ENCODE data around the gene LORICRIN.

LORICRIN gene

DNA sequence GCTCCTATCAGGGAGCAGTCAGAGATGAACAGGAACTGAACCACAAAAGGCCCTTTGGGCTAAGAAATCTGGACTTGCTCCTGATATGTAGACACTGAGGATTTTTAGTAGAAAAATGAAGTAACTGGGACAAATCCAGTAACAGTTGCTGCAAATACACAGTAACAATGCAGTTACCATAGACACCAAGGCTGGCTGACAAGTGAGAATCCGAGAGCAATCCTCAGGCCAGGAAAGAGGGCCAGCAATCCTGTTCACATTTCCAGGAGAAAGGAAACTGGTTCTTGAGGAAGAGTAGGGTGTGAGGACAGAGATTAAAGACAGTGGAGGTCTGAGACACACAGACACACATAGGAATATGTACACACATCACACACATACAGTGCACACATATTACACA is 9.3 kb upstream of the LORICRIN start:
- DNase-seq (ENCODE audit: low read depth) = no peak

DNA sequence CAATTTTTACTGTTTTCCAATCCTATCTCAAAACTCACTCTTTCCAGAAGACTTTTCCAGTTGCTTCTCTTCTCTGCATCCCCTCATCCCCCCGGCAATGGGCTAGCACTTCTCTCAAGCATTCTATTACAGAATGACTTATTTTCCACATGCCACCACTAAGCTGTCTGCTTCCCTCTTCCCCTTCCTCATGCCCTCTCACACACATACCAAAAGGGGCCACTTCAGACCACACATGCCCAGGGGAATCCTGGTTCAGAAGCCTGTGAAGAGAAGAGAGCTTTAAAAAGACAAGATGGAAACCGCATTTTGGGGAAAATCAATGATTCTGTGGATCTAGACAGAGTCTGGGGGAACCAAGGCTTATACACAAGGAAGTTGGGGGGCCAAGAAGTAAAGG is 8.4 kb upstream of the LORICRIN start:
- no peak for DNase-seq (ENCODE audit: low read depth)

DNA sequence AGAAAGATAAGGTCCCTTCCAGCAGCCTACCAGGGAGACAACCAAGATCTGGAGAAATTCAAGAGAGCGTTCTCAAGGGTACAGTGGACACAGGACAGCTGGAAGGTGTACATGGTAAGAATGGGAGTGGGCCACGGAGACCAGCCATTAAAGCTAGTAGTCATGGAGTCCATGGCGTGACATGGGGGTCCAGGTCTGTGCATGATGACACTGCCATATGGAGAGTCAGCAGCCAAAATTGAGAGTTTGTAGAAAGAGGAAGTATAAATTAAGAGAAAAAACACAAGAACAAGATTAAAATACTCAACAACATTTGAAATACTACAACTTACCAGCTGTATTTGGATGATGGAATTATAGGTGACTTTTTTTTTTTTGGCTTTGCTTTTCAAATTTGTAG is 7.9 kb upstream of the LORICRIN start:
- no peak for DNase-seq (ENCODE audit: low read depth)

DNA sequence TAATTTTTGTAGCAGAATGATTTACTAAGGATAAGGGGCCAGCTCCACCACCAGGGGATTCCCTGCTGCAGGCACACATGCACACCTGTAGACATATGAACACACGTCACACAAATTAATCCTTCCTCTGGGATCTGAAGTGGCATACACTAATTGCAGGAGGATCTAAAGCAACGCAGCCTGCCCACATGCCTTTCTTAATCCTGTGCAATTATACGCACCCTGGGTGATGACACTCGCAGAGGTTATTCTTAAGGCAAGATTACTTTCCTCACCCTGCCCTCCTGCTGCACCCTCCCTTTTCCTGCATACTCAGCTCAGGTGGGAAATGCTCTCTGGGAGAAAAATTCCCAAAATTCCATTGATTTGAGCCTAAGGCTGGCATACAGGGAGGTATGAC is 7.5 kb upstream of the LORICRIN start:
- no peak for DNase-seq (ENCODE audit: low read depth)

DNA sequence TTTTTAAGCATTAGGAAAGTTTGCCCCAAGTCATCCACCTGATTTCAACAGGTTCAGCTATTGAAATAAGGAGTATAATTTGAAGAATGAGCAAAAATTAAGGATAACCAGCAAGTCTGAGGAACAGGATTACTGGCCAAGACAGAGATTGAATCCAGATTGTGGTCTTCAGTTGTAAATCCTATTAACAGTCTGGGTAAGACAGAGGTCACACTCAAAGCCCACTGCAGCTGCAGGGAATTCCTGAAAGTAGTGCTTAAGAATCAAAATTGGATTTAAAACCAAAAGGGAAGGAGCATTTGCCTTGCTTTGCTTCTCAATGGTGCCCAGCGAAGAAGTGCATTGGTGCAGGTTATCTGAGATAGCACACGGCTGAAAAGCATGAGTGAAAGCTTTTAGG is 6.4 kb upstream of the LORICRIN start:
- no peak for DNase-seq (ENCODE audit: low read depth)

DNA sequence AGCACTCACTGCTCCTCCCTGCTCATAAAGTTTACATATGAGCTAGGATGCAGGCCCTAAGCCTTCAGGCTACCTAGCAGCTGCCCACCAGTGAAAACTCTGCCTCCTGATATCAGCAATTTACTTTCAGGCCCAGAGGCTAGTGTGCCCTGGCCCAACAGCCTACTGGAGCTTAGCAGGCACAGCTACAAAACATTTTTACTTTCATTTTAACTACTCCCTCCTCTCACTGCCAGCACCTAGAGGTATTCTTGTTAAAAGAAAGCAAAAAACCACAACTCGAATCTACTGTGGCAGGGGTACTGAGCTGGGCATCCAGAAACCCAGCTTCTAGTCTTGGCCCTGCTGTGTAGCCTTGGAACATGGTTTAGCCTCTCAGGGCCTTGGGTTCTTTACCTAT is 5.8 kb upstream of the LORICRIN start:
- no peak for DNase-seq (ENCODE audit: low read depth)

DNA sequence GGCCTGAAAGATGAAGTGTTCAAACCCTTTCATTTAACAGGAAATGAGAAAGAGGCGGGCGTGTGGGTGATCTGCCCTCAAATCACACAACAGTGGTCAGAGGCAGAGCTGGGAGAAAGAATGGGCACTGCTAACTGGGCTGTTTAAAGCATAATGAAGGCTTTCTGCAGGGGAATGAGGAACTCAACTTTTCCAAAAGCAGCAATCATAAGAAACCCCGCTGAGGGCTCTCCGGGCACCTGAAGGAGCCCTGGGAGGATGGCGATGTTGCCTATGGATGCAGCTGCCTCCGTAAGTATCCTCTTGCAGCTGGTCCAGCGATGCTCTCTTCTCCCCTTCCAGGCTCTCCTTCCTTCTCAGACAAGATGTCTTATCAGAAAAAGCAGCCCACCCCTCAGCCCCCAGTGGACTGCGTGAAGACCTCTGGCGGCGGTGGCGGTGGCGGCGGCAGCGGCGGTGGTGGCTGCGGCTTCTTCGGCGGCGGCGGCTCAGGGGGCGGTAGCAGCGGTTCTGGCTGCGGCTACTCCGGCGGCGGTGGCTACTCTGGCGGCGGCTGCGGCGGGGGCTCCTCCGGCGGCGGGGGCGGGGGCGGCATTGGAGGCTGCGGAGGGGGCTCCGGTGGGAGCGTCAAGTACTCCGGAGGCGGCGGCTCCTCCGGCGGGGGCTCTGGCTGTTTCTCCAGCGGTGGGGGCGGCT is 1.2 kb downstream of the LORICRIN start:
- DNase-seq (ENCODE audit: low read depth) = no peak

DNA sequence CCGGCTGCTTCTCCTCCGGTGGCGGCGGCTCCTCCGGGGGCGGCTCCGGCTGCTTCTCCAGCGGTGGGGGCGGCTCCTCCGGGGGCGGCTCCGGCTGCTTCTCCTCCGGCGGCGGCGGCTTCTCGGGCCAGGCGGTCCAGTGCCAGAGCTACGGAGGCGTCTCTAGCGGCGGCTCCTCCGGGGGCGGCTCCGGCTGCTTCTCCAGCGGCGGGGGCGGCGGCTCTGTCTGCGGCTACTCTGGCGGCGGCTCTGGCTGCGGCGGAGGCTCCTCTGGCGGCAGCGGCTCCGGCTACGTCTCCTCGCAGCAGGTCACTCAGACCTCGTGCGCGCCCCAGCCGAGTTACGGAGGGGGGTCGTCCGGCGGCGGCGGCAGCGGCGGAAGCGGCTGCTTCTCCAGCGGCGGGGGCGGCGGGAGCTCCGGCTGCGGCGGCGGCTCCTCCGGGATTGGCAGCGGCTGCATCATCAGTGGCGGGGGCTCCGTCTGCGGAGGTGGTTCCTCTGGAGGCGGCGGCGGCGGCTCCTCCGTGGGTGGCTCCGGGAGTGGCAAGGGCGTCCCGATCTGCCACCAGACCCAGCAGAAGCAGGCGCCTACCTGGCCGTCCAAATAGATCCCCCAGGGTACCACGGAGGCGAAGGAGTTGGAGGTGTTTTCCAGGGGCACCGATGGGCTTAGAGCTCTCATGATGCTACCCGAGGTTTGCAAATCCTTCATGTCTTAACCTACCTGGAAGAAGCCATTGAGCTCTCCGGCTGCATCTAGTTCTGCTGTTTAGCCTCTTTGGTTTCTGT is 2.0 kb downstream of the LORICRIN start:
- no peak for DNase-seq (ENCODE audit: low read depth)

DNA sequence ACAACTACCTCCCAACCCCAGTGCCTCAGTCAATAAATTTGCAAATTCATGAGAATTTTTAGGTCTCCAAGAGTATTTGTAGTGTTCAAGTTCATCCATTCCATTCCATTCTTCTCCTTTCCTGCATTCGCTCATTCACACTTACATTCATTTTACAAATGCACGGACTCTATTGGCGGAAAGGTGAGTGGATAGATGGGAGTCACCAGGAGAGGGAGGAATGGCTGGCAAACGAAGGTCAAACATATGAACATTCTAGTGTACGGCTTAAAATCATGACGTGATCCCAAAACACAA is 2.5 kb downstream of the LORICRIN start:
- no peak for DNase-seq (ENCODE audit: low read depth)

DNA sequence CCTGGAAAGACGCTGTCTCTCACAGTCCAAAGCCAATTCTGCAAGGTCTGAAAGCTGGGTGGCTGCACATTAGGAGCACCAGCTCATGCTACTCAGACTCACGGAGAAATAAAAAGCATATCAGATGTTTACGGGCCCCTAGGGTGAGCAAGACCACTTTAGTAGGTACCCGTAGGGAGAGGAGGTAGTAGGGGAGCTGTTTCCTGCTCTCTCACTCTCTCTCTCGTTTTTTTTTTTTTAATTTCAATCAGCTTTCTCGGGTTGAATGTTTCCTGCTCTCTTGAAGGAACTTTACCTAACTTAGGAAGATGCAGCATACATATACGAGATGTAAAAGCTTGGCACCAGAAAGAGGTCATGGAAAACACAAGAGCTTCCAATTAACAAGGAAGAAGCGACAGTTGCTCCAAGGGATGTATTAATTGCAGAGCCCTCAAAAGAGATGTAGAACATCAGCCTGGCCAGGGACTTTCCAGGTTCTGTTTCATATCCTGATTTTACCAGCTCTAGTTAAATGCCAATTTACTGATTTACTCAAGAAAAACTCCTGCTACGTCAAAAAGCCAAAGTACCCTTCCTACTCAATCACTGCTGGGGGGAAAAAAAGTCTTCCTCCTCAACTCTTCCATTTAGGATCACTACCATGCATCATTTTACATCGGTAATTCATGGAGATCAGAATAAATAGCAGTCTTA is 3.1 kb downstream of the LORICRIN start:
- no peak for DNase-seq (ENCODE audit: low read depth)

DNA sequence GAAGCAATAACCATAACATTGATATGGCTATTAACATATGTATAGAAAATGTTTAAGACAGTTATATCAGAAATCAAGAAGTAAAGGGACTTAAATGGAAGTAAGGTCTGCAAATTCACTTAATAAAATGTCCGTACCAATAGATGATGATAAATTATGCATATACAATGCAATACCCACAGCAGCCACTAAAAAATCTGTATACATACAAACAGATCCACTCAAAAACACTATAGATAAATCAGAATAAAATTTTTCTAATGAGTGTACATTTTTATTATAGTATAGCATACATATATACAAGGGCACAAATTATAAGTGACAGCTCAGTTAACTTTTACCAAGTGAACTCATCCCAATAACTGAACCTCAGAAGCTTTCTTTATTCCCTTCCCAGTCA is 6.0 kb downstream of the LORICRIN start:
- DNase-seq (ENCODE audit: low read depth) = no peak

DNA sequence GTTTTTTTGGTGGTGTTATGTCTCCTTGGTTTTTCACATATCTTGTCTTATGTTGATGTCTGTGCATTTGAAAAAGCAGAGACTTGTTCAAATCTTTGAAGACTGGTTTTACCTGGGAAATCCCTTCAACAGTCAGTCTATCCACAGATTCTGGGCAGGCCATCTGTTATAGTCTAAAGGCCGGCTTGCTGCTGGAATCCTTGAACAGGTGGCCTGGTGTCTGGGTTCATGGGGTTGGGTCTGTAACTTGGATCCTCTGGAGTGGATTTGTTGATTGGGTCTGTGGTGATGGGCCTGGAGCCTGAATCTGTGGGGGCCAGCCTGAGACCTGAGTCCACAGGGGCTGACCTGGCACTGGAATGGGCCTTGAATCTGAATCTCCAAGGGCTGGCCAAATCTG is 12.2 kb downstream of the LORICRIN start:
- DNase-seq (ENCODE audit: low read depth) = no peak

DNA sequence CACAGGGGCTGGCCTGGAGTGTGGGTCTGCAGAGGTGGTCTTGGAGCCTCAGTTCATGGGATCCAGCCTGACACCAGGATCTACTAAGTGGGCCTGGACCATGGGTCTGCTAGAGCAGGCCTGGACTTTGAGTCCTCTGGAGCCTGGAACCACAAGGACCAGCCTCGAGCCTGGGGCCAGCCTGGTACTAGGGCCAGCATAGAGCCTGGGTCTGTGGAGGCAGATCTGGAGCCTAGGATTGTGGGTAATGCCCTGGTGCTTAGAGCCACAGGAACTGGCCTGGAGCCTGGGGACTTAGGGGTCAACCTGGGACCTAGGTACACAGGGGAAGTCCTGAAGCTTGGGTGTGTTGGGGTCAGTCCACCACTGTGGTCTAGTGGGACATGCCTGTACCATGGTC is 12.7 kb downstream of the LORICRIN start:
- no peak for DNase-seq (ENCODE audit: low read depth)

DNA sequence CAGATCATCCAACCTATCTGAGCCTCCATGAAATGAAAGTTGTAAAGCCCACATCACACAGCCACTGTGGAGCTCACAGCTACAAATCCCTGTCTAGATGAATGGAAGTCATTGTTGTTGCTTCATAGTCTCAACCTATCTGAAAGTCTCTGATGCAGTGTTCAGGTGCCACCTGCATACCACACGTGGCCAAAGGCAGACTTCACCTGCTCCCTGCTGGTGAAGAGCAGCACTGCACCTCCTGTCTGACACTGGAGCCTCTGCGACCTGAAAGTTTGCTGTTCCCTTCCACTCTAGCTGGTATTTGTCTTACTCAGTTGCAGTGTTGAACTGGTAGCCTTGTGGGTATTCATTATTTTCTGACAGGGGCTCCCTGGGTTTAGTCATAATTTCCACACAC is 18.4 kb downstream of the LORICRIN start:
- no peak for DNase-seq (ENCODE audit: low read depth)

DNA sequence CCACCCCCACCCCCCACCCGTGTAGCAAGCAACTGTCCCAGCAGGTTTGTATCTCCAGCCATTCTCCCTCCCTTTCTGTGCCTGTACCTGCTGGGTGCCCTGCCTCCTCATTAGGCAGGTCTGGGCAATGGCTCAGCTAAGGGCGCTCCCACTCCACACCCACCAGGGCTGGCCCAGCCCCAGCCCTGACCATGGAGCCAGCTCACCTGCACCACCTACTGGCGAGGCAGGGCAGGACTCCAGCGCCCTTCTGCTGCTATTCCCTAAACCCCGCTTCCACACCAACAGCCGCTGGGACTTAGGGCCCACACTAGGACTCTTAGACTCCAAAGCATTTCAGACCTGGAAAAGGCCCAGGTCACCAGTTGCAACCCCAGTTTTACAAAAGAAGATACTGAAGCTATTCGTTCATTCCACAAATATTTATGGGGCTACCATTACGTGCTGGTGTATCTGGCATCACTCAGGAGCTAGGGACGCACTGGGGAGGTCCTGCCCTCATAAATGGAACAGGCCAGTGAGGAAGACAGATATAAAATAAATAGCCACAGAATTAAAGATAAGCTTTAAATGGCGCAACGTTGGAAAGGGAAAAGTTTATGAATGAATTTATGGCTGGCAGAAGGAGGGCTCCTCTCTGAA is 29.3 kb downstream of the LORICRIN start:
- no peak for DNase-seq (ENCODE audit: low read depth)

DNA sequence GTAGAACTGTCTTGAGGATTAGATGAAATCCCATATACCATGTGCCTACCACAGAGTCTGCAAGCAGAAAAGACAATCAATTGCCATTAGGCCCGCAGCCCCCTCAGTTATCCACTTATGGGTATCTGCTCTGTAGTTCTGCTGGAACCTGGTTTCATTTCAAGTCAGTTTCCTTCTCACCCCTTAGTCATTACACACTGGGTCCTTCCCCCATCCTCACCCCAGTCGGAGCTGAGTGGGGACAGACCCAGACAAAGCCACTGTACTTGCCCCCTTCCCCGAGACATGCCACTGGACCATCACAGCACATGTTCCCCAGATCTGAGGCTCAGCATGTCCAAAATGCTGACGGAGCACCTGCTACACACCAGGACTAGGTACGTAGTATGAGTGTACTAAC is 32.0 kb downstream of the LORICRIN start:
- no peak for DNase-seq (ENCODE audit: low read depth)

DNA sequence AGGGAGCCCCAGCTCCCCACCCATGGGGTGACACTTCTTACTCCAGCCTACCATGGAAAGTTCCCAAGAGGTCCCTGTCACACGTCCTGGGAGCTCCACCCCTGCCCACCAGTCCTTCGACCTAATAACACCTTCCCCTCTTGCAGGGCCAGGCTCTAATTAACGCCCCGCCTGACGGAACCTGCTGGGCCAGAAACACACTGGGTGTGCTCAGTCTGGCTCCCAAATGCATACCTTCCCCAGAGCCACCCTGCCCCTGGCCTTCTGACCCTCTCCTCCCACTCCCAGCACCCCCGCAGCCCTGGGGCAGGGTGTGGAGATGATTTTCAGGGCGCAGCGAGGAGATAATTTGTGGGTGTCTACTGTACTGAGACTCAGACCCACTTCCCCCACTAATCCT is 32.7 kb downstream of the LORICRIN start:
- DNase-seq (ENCODE audit: low read depth) = no peak

DNA sequence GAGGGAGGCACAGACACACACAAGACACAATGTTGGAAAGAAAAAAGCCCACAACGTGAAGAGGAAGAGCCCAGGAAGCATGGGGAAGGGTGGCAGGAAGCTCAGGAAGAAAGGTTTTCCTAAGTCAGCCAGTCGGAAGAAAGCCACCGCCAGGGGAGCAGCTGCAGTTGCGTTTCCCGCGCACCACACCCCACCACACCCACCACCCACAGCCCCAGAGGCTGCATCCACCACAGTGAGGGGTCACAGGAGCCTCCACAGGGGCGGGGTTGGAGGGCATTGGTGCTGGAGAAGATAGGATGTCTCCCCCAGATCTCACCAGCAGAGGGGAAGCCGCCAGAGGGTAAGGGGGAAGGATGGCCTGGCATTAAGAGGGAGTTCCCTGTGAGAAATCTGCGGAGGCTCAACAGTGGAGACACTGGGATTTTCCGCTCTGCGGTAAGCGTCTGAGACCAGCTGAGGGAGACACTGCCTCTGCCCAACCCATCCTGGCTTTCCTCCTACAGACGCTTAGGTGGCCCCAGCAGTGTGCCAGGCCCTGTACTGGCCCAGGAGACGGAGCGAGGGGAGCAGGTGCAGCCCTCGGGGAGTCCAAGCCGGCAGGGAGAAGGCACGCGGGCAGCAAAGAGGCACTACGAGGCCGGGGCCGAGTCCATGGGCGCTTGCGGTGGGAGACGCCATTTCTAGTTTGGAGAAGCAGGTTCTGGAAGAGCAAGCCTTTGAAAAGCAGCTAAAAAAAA is 33.4 kb downstream of the LORICRIN start:
- no peak for DNase-seq (ENCODE audit: low read depth)

DNA sequence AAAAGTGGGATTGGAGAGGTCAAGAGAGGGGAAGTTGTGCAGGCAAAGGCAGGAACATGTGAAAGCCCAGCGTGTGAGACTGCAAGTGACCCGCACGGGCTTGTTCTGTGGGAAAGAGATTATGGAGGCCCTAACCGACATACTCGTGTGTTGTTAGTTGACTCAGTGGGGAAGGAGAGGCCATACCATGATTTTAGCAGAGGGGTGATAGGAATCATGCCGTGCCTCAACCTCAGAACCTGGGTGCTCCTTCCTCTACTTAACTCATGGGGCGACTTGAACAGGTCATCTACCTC is 33.9 kb downstream of the LORICRIN start:
- no peak for DNase-seq (ENCODE audit: low read depth)

DNA sequence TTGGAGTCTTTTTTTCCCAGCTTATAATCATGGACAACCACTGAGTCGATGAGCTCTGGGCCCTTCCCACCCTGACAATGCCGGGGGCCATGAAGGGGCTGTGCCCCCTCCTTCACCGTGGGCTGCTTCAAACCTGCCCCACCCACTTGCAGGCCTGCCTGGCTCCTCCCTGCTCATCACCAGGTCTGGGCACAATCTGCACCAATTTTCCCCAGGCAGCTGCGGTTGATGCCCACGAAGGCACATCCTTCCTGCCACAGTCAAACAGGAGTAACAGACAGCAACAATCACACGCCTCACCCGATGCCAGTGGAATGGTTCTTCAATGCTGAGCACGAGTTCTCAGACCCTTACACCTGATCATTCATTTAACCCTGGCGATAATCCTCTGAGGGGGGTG is 34.4 kb downstream of the LORICRIN start:
- no peak for DNase-seq (ENCODE audit: low read depth)

DNA sequence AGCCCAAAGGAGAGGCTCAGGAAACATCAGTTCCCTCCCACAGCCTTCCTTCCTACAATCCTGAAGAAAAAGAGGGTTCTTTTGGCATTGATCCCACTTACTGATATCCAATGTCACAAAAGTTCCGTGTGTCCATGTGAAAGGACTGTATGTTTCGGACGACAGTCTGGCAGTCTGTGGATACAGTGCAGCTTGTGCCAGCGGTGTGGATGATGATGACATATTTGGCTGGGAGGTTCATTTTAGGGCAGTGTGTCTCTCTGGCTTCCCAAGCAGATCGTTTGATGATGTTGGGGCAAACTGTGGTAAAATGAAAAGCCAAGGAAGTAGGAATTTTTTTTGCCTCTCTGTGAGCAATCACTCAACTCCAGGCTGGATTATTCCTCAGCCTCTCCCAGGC is 42.8 kb downstream of the LORICRIN start:
- no peak for DNase-seq (ENCODE audit: low read depth)

DNA sequence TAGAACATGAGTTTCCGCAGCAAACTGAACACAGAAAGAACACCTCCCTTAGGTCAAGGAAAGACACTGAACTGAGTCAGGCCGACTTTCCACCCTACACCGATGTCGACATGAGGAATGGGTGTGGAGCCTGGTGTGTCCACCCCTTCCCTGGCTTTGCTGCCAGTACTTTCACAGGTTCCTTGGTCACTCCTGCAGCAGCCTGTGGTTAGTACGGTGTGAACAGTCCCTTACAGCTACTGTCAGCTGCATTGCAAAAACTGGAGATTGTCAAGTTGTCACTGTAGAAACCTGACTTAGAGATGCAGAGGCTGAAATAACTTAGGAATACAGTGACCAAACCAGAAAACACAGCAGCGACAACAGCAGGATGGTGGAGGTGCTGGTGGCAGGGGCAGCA is 46.2 kb downstream of the LORICRIN start:
- DNase-seq (ENCODE audit: low read depth) = no peak
